HG03432 (cell line): Measurements from ENCODE around the gene CRYM.
"Not testable (repeated sequence)": the region's sequence is repeated elsewhere in the genome, so short reads cannot be mapped to it uniquely, and the experiment has no call there.

ENCODE experiments used
- ATAC-seq: cut with Tn5 transposase; IDR thresholded peaks from one replicate; pipeline ENCODE4 v1.9.1; 2021; ENCODE audit warnings: mild to moderate bottlenecking, moderate library complexity; ENCODE audit not compliant: unreplicated experiment

Gene CRYM

DNA sequence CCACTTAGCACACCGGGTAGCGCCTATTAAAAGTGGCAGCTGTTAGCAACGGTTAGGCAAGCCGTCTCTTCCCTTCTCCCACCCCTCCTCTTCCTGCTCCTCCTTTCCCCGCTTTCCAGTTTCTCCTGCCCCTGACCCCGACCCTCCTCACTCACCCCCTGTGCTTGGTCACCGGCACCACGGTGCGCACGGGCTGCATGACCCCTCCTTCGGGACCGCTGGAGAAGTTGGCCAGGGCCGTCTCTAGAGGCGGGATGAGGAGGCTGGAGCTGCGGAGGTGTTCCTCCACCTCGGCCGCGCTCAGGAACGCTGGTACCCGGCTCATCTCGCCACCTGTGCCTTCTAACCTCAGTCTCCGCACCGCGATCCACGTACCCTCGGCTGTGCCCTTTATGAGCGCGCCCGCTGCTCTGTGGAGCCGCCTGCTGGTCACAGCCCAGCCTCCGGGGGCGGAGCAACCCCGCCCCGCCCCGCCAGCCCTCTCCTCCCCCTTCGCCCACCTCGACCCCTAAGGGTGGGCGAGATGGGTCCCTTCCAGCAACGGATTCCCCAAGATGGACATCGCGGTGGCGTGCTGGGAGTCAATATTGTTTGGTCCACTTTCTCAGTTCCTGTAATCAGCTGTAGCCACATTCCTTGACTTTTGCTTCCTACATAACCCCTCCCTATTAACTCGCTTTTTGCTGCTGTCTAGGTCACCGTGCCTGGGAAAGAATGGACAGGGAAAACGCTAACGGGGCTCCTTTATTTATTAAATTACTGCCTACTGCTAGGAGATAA lies at the start of gene CRYM:
Gene CRYM (minus strand): TSS at position 364 of the 780 bp plus-strand sequence. CDS start 39 bp downstream, at position 325.
- peak; percentile 61 for ATAC-seq

DNA sequence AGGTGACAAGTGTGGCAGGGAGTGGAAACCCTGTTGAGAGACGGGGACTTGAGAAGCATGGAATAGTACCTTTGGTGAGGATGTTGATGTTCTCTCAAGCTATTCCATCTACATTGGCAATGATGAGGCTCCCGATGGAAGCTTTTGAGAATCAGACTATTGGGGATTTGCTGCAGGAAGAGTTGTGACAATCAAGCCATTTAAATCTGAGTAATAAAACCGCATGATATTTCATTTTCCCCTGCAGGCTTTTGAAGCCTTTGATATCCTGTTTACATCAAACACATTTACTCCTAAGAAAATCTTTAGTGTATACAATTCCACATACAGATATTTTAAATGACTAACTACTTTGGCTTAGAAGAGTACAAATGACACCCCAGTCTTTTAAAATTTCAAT lies 49.0 kb upstream of the CRYM start:
- ATAC-seq = no peak

DNA sequence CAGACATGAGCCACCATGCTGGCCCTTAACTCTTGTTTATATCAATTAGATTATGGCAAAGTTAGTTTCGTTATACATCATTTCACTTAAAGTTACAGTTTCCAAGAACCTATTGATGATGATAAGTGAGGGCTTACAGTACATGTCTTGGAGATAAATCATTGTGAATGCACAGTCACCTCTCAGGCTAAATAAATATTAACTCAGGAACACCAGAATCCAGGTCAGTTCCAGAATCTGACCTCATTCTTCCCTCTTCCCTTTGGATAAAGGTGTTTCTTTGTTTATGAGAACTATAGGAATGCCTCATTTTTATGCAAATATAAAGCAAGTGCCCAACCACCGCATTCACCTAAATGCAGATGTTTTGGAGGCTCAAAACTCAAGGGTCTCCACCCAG lies 48.4 kb upstream of the CRYM start:
- ATAC-seq = no peak

DNA sequence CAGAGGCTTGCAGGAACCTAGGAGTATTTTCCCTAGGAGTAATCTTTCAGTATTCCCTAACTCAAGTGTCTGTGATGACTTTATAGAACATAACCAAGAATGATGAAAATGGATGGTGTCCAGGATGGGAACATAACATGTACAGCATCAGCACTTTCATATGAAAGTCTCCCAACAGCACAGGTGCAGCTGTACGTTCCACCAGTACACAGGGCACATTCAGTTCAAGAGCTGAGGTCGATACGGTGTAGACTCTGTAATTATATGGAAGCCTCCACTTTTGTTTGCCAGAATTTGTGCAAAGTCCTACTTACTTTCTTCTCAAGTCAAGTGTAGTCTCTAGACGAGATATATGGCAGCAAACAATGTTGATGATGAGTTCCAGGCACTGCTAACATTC lies 46.2 kb upstream of the CRYM start:
- ATAC-seq = no peak

DNA sequence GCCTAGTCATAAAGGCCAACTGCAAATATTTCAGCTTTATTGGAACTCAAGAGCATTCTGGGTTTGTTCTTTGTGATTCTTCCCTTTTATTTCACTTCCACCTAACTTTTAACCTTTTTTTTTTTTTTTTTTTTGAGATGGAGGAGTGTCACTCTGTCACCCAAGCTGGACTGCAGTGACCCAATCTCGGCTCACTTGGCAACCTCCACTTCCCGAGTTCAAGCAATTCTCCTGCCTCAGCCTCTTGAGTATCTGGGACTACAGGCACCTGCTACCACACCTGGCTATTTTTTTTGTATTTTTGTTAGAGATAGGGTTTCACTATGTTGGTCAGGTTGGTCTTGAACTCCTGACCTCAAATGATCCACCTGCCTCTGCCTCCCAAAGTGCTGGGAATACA lies 44.2 kb upstream of the CRYM start:
- ATAC-seq = not testable (repeated sequence)

DNA sequence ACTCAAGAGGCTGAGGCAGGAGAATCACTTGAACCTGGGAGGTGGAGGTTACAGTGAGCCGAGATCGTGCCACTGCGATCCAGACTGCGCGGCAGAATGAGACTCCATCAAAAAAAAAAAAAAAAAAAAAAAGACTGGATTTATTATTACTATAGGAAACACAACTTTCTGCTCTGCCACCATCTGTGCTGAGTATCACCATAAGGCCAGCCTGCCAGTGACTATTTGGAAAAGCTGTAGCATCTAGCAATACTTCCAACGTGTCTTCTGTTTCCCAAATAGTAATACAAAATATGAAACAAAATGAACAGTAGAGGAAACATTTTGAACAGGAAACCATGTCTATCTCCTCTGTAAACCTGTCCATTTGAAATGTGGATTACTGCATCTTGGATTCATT lies 43.6 kb upstream of the CRYM start:
- ATAC-seq = no peak

DNA sequence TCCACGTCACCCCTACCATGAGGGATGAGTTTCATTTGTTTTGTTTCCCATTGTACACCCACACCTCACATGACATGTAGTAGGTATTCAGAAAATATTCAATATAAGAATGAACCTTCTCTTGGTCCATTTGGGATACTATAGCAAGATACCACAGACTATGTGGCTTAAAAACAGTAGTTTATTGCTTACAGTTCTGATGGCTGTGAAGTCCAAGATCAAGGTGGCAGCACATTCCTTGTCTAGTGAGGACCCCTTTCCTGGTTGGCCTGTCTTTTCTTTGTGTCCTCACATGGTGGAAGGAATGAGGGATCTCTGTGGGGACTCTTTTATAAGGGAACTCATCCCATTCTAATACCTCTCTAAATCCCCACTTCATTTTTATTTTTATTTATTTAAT lies 36.2 kb upstream of the CRYM start:
- ATAC-seq = no peak

DNA sequence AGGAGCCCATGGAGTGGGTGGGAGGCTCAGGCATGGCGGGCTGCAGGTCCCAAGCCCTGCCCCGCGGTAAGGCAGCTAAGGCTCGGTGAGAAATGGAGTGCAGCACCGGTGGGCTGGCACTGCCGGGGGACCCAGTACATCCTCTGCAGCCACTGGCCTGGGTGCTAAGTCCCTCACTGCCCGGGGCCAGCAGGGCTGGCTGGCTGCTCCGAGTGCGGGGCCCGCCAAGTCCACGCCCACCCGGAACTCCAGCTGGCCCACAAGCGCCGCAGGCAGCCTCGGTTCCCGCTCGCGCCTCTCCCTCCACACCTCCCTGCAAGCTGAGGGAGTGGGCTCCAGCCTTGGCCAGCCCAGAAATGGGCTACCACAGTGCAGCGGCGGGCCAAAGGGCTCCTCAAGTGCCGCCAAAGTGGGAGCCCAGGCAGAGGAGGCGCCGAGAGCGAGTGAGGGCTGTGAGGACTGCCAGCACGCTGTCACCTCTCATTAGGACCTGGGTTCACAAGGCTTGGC lies 34.8 kb upstream of the CRYM start:
- not testable (repeated sequence) for ATAC-seq

DNA sequence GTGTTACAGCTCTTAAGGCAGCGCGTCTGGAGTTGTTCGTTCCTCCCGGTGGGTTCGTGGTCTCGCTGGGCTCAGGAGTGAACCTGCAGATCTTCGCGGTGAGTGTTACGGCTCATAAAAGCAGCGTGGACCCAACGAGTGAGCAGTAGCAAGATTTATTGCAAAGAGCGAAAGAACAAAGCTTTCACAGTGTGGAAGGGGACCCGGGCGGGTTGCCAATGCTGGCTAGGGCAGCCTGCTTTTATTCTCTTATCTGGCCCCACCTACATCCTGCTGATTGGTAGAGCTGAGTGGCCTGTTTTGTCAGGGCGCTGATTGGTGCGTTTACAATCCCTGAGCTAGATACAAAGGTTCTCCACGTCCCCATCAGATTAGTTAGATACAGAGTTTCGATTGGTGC lies 34.0 kb upstream of the CRYM start:
- not testable (repeated sequence) for ATAC-seq

DNA sequence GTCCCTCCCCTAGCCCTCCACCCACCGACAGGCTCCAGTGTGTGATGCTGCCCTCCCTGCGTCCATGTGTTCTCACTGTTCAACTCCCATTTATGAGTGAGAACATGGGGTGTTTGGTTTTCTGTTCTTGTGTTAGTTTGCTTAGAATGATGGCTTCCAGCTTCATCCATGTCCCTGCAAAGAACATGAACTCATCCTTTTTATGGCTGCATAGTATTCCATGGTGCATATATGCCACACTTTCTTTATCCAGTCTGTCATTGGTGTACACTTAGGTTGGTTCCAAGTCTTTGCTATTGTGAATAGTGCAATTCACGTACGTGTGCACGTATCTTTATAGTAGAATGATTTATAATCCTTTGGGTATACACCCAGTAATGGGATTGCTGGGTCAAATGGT lies 28.6 kb upstream of the CRYM start:
- ATAC-seq = not testable (repeated sequence)

DNA sequence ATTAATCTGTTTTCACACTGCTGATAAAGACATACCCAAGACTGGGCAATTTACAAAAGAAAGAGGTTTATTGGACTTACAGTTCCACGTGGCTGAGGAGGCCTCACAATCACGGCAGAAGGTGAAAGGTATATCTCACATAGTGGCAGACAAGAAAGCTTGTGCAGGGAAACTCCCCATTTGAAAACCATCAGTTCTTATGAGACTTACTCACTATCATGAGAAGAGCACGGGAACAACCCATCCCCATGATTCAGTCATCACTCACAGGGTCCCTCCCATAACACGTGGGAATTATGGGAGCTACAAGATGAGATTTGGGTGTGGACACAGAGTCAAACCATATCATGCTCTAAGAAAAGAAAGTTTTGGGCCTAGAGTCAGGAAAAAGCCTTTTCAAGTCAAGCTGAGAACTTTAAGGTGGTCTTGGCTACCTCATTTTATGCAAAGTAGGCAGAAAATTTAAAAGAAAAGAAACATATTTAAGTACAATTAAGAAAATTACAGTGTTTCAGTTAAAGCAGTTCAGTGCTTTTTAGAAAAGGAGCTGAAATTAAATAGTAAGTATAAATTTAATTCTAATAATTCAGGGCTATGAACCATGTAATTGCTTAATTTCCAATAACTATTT lies 24.9 kb upstream of the CRYM start:
- no peak for ATAC-seq

DNA sequence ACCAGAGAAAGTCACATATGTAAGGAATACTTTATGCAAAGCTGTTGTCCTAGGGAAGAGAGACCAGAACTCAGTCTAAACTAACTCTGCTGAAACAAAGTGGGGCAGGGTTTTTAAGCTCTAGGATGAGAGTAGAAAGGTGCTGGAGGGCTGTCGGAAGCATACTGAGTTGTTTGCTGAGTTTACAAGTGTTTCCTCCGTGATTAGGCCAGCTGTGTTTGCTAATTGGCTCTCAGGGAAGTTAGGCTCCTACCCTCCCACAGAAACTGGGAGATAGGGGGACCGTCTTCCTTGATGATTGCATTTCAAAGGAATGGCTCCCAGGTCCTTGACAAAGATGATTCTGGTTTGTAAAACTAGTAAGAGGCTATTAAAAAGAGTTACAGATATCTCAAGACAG lies 24.4 kb upstream of the CRYM start:
- no peak for ATAC-seq

DNA sequence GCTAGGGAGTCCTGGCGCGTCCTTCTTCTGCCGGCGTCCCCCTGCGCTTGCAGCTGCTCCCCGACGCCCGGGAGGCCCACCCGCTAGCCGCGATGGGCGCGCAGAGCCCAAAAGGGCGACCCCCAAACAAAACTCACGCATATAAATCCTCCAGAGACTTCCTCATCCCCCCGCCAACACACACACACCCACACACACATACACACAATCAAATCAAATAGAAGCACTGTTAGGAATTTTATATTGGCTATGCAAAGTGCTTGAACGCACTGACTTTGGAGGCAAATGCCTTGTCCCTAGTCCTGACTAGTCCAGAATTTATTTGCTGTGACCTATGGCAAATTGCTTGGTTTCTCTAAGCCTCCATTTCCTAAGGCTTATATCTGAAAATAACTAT lies 23.8 kb upstream of the CRYM start:
- no peak for ATAC-seq

DNA sequence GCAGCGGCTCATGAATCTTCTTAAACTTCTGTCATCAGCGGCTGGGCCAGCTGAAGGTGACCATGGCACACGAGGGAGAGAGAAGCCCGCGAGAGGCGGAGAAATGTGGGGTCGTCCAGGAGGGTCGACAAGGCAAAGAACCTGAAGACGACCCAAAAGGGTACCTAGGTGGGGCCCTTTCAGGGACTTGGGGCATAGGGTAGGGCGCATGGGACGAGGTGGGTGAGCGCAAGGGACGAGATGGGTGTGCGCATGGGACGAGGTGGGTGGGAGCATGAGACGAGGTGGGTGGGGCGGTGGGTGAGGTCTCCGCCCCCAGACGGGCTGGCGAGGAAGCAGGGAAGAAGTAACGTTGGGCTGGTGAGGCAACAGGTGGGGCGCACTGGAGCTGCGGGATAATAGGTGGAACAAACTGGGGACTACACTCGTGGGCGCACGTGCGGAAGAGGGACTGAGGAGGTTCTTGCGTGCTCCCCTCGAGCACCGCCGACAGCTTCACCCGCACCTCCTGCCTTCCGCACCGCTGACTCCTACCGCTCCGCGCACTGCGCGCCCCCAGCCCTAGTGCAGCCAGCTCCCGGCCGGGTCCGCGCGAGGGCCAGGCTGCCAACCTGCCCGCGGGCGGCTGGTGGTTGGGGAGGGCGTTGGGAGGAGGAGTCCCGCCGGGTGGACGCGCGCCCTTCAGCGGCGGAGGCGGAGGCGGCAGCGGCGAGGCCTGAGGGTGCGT lies 23.2 kb upstream of the CRYM start:
- ATAC-seq = peak; percentile 69

DNA sequence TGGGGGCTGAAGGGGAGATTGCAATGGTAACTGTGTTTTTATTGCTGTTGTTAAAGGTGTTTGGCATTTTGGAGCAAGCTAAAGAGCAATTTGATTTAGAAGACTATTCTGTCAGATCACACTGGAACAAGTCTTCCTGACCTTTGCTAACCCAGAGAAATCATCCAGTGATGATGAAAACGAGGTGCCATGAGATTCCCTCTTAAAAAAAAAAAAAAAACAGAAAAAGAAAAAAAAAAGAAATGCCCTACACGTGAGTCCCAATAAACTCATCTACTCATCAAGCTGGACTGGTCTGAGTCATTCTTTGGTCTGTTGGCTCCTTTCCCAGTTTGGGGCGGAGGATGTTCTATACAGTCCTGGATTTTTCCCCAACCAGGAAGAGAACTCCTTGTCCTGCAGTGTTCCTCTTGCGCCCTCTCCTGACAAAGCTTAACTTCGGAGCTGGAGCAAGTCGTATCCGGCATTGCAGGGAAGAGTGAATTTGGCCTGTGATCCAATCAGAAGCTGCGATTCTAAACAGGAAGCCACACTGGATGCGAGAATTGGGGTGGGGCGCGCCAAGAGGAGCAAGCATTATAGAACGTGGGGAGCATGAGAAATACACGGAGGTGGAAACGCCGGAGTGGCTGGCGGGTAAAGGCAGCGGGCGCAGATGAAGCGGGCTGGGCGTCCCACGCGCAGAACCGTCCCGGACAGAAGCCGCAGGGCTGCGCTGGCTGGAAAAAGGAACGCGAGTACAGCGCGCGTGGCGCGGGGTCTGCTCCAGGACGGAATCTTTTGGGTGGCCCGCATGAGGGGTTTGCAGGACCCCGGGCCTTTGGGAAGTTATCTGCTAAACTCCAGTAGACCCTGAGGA lies 22.4 kb upstream of the CRYM start:
- peak; percentile 58 for ATAC-seq

DNA sequence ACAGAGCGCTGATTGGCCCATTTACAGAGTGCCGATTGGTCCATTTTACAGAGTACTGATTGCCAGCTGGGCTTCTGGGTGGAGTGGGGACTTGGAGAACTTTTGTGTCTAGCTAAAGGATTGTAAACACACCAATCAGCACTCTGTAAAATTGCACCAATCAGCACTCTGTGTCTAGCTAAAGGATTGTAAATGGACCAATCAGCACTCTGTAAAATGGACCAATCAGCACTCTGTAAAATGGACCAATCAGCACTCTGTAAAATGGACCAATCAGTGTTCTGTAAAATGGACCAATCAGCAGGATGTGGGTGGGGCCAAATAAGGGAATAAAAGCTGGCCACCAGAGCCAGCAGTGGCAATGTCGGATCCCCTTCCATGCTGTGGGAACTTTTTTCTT lies 11.7 kb upstream of the CRYM start:
- not testable (repeated sequence) for ATAC-seq

DNA sequence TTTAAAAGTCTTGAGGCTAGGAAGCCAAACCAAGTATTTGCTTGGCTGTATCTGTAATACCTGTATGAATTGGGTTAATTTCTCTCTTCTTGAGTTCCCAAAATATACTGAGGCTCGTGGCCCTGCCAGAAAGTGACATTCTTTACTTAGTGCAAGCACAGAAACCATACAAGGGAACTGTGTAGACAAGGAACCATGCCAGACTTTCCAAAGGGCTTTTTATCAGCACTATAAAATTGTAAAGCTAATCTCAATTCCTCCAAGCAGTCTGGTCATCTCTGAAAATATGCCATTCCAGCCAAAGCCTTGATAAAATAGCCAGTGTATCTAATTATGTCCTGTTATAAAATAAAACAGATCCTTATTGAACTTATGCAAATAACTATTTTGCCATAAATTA lies 7.2 kb upstream of the CRYM start:
- ATAC-seq = no peak

DNA sequence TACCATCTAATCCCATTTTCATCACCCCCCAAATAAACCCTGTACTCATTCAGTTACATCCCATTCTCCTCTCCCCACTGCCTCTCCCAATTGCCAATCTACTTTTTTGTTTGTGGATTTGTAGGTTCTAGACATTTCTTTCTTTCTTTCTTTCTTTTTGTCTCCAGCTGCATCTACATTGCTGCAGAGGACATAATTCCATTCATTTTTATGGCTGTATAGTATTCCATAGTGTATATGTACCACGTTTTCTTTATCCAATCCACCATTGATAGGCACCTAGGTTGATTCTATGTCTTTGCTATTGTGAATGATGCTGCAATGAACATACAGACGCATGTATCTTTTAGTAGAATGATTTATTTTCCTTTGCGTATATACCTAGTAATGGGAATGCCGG lies 6.3 kb upstream of the CRYM start:
- ATAC-seq = no peak

DNA sequence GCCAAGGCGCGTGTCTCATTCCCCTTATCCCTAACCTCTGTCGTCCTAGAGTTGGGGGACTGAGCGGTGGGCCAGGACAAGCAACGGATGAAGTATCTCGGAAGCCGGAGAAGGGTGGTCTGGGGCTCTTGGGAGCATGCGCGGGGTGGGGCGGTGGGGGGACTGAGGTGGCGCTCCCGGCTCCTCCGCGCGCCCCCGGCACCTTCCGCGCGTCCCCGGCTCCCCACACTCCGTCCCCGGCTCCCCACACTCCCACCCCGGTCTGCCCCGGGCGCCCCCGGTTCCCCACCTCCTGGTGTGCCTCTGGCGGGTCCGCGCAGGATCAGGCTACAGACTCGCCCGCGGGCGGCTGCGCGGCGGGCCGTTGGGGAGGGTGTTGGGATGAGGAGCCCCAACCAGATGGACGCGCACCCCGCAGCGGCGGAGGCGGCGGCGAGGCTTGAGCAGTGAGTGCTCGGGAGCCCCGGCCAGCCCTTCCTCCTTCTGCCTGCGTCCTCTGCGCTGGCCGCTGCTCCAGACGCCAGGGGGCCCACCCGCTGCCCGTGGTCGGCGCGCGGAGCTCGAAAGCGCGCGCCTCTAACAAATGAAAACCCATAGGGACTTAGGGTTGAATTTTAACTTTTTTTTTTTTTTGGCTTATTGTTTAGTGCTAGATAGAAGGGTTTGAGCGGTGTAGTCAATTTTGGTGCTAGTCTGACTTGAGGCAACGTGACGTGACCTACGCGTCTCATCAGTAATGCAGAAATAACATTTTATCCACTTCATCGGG lies 5.6 kb upstream of the CRYM start:
- peak; percentile 55 for ATAC-seq
